GM18867 (cell line): ENCODE data around the gene SARM1.
"Not testable (repeated sequence)": the region's sequence is repeated elsewhere in the genome, so short reads cannot be mapped to it uniquely, and the experiment has no call there.

ENCODE experiments used
- ATAC-seq: cut with Tn5 transposase; IDR thresholded peaks from one replicate; pipeline ENCODE4 v1.9.1; 2021; ENCODE audit warnings: mild to moderate bottlenecking, moderate library complexity; ENCODE audit not compliant: unreplicated experiment

SARM1 gene

DNA sequence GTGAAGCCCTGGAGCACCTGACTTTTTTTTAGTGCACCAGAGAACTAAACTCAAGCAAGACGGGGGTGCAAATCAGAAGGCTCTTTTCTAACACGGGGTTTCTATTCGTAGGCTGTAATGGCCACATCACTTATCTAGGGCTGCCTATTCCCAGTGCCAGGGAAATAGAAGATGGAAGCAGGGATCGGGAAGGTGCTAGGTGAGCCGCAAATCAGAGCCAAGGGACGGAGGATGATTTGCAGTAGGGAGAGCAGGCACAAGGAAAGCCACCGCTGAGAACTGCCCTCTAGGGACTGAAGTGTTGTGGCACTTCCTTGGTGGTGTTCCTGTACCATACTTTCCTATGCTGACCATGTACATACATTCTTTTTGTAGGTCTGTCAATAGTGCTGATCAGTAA, 42.3 kb downstream of the SARM1 start:
- no peak for ATAC-seq

GRCh38 chr17:28415886-28416285, 44.4 kb downstream of the SARM1 start:
- ATAC-seq, result no peak

DNA sequence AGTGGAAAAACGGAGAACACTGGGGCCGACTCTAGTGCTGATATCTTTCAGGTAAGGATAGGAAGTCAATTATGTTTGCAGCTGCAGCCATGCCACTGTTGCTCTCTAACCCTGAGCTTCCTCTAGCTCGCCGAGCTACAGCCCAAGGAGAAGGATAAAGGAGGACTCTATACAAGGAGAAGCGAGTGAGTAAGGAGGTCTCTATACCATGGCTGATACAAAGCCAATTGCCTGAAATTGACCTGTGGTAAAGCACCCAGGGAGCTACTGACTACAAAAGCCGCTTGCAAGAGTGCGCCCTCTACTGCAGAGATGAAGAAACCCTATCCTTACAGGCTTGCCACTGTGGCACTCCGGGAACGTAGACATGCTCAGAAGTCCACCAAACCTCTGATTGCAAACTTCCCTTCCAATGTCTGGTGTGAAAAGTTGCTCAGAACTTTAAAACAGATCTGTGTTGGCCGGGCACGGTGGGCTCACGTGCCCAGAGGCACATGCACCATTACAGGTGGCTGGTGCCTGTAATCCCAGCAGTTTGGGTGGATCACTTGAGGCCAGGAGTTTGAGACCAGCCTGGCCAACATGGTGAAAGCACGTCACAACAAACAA, 45.3 kb downstream of the SARM1 start:
- peak; percentile 40 for ATAC-seq

DNA sequence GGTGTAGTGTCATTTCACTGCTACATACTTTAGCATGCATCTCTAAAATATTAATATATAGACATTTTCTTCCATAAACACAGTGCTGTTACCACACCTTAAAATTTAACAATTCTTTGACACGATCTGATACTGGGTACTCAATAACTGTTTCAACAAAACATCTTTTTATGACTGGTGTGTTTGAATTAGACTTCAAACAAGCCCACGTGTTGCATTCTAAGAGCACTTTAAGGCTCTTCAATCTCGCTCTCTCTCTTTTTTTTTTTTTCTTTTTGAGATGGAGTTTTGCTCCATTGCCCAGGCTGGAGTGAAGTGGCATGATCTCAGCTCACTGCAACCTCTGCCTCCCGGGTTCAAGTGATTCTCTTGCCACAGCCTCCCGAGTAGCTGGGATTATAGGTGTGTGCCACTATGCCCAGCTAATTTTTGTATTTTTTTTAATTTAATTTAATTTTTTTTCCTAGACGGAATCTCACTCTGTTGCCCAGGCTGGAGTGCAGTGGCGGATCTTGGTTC, 50.4 kb downstream of the SARM1 start:
- no peak for ATAC-seq

DNA sequence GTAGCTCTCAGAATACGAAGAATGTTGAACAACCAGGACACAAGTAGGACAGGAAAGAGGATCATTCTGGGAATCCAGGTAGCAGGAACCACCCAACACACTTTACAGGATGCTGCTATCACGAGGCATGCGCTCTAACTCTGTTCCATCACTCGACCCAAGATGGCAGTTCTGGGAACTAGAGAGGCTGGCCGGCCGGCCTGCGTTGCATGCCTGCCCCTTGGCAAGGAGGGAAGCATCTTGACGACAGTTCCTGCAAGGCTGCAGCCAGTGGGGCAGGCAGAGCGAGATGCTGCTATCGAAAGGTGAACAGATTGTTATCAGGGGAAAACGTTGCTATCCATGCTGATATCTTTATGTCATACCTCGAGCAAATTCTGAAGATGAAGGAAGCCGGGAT, 53.7 kb downstream of the SARM1 start:
- no peak for ATAC-seq

GRCh38 chr17:28426081-28426519, 54.6 kb downstream of the SARM1 start:
- ATAC-seq, result no peak

DNA sequence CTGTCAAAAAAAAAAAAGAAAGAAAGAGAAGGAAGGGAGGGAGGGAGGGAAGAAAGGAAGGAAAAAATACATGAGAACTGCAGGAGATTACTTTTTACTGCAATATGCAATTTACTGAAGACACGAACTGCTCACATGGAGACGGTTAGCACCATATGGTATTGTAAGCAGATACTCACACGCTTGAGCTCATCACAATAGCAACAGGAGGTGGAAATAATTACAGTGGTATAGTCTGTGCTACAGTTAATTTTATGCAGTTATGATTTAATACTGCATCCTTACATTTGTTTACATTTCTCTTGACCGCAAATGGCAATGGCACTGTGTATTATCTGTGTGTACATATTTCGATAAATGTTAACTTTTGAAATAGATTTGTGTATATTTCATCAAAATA, 55.9 kb downstream of the SARM1 start:
- no peak for ATAC-seq

GRCh38 chr17:28427982-28428381, 56.5 kb downstream of the SARM1 start:
- not testable (repeated sequence) for ATAC-seq

GRCh38 chr17:28433721-28434120, 62.2 kb downstream of the SARM1 start:
- ATAC-seq, result no peak

DNA sequence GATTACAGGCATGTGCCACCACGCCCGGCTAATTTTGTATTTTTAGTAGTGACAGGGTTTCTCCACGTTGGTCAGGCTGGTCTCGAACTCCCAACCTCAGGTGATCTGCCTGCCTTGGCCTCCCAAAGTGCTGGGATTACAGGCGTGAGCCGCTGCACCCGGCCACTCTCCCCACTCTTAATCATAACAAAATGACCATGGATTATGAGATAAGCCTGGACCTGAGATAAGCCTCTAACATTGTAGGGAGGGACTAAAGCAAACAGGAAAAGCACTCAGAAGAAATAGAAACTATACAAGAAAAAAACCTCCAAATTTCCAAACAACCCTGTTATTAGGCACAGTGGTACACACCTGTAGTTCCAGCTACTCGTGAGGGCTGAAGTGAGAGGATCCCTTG, 62.8 kb downstream of the SARM1 start:
- ATAC-seq, result not testable (repeated sequence)

DNA sequence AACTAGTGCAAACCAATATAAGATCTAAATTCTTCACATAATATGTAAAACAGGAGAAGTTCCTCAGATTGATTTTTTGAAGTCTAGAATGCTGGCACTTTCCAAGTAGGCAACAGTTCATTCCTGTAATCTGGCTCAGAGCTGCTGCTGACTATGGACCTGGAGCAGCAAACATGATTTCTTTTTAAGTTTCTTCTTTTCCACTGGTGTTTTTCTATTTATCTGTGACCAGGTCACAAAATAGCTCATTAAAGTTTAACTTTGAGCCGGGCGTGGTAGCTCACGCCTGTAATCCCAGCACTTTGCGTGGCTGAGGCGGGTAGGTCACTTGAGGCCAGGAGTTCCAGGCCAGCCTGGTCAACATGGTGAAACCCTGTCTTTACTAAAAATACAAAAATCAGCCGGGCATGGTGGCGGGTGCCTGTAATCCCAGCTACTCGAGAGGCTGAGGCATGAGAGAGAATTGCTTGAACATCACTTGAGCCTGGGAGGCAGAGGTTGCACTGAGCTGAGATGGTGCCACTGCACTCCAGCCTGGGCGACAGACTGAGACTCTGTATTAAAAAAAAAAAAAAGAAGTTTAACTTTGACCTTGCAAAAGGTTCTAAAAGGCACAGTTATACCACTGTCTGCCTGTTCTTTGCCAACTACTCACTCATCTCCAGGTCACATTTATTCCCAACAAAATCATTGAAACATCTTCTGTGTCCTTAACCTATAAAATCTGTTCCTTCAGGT, 72.6 kb downstream of the SARM1 start:
- ATAC-seq, result no peak

DNA sequence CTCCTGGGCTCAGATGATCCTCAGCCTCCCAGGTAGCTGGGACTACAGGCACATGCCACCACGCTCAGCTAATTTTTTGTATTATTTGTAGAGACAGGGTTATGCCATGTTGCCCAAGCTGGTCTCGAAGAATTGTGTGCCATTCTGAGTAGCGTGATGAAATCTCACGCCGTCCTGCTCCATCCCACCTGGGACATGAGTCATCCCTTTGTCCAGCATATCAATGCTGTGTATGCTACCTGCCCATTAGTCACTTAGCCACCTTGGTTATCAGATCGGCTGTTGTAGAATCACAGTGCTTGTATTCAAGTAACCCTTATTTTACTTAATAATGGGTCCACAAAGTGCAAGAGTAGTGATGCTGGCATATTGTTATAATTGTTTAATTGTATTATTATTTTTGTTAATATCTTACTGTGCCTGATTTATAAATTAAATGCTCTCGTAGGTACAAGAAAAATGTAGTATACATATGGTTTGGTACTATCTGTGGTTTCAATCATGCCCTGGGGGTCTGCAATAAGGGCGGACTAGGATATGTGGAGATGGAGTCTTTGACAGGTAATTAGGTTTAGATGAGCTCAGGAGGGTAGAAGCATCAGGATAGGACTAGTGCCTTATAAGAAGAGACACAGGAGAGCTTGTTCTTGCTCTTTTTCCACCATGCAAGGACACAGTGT, 75.4 kb downstream of the SARM1 start:
- ATAC-seq, result no peak

DNA sequence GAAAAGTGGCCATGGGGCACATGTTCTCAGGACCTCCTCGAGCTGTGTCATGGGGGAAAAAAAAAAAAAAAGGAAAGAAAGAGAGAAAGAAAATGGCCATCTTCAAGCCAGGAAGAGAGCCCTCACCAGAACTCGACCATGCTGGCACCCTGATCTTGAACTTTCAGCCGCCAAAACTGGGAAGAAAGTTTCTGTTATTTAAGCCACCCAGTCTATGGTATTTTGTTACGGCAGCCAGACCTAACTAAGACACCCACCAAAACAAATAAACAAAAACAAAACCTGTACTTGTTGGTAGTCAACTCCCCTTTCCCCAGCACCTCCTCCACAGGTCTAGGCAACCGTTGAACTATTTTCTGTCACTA, 75.9 kb downstream of the SARM1 start:
- ATAC-seq, result no peak

DNA sequence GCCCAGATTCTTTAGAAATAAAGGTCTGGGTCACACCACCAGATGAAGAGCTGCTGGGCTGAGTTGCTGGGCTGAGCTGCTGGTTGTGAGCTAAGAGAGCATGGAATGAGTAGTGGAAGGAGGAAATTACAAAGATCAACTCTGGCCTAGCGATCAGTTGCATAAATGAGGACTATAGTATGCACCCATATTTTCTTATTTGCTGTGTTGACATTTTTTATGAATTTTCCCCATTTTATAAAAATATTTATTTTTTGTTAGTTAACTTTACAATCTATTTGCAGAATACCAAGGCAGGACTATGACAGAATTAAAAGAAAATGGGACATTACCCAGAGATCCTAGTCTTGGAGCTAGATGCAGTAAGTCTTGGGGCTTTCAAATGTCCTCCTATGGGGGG, 78.4 kb downstream of the SARM1 start:
- ATAC-seq, result no peak
